DLD1 (cell line): Measurements from ENCODE around the gene PSMC1.

Experiments used
- in situ Hi-C: cut with HindIII; loops from 2 replicates; pipeline ENCODE4 v1.10.0; 2017; ENCODE audit warnings: low sequenced_read_pairs

PSMC1 gene

DNA sequence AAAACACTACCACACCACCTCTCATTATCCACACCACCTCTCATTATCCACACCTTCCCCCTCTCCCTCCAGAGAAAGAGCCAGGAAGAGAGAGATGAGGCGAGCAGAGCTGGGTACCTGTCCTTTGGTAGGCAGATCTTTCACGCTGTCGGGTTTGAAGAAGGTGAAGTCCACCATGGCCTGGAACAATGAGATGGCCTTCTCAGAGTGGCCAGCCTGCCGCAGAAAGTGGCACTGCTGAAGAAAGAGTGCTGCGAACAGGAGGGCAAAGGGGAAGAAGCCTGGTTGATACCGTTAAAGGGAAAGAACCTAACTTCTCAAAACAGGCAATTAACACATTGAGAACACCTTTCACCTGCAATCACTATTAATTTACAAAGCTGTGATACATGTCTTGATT, 44.8 kb downstream of the PSMC1 start:
- in situ Hi-C loops = loop anchor here (10.0 kb wide), 1 partner anchor 394 kb away; no protein-coding TSS in a partner anchor

DNA sequence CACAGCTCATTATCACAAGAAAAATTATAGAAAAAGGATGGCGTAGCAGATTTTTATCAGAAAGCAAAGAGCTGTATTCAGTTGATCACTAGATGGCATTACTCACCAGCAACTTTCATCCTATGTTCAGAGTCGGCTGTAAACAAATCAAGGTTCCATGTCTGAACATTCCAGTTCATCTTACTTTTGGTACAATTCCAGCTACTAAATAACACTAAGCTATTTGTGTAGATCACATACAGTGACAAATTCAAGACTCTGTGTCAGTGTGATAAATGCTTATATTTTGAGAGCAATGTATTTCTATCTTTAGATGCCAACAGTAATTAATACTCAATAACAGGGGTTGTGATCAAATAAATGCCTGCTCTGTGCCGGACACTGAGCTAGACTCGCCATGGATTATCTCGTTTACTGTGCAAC, 45.3 kb downstream of the PSMC1 start:
- in situ Hi-C loops = loop anchor here (10.0 kb wide), 1 partner anchor 393 kb away; no protein-coding TSS in a partner anchor

DNA sequence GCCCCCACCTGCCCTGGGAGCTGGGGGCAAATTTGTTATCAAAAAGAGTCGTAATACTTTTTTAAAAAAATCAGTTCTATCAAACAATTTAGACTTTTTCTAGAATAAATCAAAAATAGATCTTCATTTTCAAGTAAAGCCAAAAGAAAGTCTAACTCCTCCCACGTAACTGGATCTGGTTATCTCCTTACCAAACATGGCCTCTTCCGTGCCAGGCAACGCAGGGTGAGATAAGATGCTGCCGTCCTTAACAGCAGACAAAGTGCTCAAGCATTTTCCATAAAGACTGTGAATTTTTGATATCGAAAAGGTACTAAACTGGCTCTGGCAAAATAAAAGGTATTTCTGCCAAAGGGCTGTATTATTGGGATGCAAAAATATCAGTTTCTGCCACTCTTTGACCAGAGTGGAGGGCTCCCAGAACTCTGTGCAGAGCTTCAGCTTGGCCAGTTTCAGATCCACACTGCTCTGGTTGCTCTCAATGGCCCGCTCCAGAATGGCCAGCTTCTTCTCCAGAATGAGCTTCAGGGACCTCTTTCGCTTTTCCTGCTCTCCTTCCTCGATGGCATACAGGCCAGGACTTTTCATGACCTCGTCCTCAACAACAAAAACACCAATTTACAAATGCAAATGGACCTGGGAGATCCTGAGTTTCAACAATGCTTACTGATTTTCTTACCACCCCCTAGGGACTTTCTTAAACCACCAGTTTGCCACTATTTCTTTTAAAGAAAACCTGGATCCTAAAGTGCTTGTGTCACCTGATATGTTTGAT, 46.4 kb downstream of the PSMC1 start:
- in situ Hi-C loops = loop anchor here (10.0 kb wide), 1 partner anchor 392 kb away; no protein-coding TSS in a partner anchor

DNA sequence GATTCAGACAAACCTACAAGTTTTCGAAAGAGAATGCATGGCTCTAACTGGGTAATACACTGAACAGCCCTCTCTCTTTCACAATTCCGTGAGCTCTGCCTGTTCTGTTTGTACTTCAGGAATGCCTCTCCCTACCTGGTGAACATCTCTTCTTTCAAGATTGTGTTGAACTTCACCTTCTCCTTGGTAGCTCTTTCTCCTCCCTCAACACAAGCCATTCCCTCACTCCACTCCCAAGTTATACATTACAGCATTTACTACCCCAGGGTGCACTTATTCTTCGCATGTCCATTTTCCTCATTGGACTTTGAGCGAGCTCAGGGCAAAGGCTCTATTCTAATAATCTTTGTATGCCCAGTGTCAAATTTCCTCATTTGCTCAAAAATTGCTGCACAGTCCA, 47.1 kb downstream of the PSMC1 start:
- in situ Hi-C loops = loop anchor here (10.0 kb wide), 1 partner anchor 391 kb away; no protein-coding TSS in a partner anchor

DNA sequence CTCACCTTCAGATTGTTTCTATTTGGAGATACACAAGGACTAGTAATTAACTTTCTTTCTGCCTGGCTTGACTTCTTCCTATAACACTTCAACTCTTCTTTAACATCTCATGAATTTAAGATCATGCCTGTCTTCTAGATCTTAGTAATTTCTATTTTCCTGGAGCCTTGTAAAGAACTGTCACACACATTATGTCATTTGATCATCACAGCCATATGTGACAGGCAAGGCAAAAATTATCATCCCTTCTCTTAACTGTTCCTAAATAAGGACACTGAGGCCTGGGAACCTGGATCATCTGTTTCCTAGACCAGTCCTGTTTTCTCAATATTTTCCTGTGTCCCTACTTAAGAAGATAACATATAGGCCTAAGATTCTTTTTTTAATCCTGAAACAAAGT, 48.1 kb downstream of the PSMC1 start:
- in situ Hi-C loops = loop anchor here (10.0 kb wide), 1 partner anchor 390 kb away; no protein-coding TSS in a partner anchor

- in situ Hi-C loops = loop anchor here (10.0 kb wide), 1 partner anchor 390 kb away; no protein-coding TSS in a partner anchor
Measured at GRCh38 chr14:90305176-90305601, 48.8 kb downstream of the PSMC1 start.

DNA sequence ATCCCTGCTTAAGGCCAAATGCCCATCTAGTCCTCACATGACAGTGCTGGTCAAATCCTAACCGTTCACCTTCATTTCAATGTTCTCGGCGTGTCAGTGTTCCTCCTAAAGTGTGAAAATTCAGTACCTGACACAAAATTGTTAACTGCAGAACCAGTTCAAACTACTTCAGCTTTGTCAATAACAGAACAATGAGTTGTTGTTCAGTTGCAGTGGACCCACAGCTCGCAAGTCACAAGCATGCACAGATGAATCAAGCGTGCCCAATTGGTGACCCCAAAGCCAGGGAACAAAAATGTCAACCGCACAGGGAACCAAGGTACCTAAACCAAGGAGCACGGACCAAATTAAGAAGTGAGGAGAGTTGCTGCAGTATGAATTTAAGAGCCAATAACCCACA, 52.2 kb downstream of the PSMC1 start:
- in situ Hi-C loops = loop anchor here (10.0 kb wide), 1 partner anchor 386 kb away; no protein-coding TSS in a partner anchor

DNA sequence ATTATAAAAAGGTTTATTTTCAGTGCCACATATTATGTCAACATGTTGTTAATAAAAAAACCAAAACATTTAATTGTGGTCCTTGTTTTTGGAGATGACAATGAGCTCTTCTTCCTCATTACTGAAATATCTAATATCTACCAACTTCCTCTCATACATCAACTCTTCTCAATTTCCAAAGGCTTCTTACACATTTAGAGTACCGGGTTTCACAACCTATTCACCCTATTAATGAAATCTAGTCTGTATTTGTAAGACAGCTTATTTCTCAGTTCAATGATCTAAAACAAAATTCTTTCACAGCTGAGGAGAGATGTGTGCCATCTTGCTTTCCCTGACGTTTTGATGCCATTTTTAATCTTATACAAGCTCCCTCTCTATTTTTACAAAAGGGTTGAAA, 60.9 kb downstream of the PSMC1 start:
- in situ Hi-C loops = no loop called here

DNA sequence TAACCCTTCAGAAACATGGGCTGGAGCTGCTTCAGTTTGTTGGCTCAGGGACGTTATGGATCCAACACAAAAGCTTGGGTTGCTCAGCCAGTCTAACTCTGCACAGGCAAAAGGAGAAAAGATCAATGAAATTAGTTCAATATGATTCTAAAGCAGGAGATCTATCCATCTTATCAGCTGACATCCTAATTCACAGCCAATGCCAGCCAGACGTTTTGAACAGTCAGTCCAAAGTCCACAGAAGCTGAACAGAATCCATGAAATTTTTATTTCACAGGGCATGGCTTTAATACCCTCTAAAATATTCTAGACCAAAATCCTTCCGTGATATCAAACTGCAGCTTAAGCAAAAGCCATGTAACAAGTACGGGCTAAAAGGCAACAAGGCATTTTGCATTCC, 61.7 kb downstream of the PSMC1 start:
- in situ Hi-C loops = no loop called here

DNA sequence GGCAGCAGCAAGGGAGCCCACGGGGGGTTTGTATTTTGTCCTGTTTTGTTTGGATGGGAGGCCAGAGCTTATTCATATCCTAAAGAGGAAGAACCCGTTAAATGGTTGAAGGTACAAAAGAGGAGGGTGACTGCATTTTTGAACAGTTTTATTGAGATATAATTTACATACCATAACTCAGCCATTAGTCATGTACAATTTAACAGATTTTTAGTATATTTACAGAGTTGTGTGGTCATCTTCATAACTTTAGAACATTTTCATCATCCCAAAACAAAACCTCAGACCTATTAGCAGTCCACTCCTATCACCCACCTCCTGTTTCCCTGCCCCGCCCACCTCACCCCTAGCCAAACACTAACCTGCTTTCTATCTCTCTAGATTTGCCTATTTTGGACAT, 62.8 kb downstream of the PSMC1 start:
- in situ Hi-C loops = no loop called here

DNA sequence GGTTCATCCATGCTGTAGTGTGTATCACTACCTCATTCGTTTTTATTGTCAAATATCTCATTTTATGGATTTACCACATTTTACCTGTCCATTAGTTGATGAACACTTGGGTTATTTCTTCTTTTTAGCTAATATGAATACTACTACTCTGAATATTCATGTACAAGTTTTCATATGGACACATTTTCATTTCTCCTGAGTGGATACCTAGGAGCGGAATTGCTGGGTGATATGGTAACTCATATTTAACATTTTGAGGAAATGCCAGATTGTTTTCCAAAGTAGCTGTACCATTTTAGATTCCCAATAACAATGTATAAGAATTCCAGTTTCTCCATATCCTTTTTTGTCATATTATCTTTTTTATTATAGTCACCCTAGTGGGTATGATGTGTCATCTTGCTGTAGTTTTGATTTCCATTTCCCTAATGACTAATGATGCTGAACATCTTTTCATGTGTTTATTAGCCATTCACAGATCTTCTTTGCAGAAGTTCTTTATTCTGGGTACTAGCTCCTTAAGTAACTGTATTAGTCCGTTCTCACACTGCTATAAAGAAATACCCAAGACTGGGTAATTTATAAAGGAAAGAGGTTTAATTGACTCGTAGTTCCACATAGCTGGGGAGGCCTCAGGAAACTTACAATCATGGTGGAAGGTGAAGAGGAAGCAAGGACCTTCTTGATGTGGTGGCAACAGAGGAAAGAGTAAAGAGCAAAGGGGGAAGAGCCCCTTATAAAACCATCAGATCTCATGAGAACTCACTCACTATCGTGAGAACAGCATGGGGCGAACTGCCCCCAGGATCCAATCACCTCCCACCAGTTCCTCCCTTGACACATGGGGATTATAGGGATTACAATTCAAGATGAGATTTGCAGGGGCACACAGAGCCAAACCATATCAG, 63.5 kb downstream of the PSMC1 start:
- in situ Hi-C loops = no loop called here

GRCh38 chr14:90321891-90322290, 65.5 kb downstream of the PSMC1 start:
- in situ Hi-C loops = no loop called here
